NCI-H345 (cell line): ENCODE measurements around the gene ARHGAP15.

Experiments used
- DNase-seq: peaks from one replicate; lab custom pipeline; 2025; lab: John Stamatoyannopoulos, UW

Gene ARHGAP15

DNA sequence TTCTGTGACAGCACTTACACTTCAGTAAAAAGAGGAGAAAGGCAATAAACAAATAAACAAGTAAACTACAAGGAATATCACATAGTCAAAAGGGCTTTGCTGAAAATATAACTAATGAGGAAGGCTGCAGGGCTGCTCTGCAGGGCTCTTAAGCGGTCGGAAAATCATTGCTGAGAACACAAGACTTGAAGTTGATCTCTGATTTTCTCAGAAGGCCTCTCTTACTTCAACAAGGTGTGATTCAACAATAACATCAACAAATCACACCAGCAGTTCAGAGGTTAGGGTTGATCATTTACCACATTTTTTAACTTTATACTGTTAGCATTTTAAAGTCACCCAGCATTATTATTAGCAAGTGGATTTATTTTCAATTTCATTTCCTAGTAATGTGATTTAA is 215.6 kb downstream of the ARHGAP15 start:
- DNase-seq = no peak

GRCh38 chr2:143345887-143346787 is 216.9 kb downstream of the ARHGAP15 start:
- no peak for DNase-seq

DNA sequence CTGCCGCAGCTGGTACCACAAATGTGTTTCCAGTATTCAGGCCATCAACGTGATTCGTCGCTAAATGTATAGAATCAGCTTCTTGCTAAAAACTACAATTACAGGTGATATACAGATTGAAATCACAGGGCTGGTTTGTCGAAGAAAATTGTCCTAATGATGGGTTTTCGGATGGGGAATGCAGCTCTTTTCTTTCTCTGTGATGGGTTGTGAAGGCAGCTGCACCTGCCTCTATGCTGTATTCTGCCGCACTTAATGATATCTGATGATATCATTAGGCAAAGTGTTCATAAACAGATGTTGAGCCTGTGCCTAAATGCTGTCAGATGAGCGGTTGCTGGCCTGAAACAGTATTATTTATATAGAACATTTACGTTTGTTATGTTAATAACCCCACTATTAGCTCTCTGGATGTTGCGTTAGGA is 218.1 kb downstream of the ARHGAP15 start:
- DNase-seq = no peak

DNA sequence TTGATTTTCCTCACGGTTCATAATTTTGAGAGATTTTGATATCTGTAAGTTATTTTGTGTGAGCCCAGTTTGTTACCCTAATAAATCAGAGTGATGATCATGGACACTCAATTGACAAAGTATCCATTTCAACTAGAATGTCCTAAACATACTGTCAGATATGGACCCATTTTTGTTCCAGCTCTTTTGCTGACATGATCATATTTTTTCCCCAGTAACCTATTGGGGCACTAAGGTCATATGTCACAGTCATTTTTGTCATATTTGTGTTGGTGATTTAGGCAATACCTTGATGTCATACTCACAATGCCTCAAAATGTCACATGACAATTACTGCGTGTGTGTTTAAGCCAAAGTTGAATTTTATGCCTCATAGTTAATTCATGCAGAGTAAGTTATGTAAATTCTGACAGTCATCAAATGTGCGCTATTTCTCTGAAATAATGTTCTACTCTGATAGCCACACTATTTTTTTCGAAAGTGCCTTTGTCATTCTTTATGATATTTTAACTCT is 218.7 kb downstream of the ARHGAP15 start:
- no peak for DNase-seq

DNA sequence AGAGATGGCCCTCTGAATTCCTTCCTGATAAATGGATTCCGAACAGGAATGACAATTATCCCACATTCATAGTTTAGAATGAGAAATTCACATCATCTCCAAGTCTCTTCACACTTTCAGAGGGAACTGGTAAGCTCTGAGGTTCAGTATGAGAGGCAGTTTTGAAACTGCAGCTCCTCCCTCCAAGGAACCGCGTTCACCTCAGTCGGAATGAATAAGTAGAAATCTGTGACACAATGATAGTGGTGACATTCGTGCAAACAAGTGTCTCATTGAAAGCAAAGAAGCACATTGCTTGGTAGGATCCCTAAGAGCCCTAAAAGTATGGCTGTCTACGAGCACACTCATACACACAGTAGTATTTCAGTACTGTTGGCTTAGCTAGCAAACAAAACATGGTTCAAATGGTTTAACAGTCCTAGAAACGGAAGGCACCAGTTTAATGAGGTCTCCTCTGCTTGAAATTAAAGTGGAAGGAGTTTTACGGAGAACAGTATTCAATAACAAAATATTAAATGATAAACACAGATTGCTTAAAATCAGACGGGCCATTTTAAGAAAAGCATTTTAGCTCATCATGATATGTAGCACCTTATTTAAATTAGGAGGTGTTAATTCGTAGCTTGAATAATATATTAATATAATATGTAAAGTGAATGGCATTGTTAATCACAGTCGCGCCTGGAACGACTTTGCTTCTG is 225.0 kb downstream of the ARHGAP15 start:
- no peak for DNase-seq

DNA sequence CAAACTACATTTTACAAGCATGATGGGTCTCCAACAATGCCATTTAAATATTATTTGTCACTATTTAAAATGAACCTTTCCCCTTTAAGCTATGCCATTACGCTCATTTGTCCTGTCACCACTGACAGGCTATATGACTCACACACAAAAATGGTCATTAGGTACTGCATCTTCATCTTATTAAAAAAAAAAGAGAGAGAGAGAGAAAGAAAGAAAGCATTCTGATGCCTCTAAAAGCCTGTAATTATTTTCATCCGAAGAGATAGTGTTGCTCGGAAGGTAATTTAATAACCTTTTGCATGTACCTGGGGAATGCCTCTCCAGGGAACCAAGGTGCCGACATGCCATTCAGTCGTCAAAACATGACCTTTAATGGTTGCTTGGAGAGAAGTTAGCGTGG is 226.7 kb downstream of the ARHGAP15 start:
- DNase-seq = no peak

DNA sequence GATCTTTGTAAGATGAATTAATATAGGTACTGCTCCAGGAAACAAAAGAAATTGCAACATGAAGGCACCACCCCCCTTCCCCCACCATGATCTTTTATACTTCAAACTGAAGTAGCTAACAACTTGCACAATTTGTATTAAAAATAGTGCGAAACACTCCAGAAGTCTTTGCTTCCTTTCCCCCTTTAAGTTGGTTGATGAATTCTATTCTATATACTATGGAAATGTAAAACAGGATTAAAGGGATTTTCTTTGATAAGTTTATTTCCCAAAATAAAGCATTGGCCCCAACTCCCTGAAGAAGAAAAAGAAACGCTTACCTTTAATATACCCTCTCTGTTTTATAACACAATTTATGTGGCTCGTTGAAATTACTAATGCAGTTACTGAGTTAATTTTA is 227.1 kb downstream of the ARHGAP15 start:
- no peak for DNase-seq

- no peak for DNase-seq
Measured at GRCh38 chr2:143356736-143357446, 227.7 kb downstream of the ARHGAP15 start.

- no peak for DNase-seq
Measured at GRCh38 chr2:143357966-143358365, 228.7 kb downstream of the ARHGAP15 start.

DNA sequence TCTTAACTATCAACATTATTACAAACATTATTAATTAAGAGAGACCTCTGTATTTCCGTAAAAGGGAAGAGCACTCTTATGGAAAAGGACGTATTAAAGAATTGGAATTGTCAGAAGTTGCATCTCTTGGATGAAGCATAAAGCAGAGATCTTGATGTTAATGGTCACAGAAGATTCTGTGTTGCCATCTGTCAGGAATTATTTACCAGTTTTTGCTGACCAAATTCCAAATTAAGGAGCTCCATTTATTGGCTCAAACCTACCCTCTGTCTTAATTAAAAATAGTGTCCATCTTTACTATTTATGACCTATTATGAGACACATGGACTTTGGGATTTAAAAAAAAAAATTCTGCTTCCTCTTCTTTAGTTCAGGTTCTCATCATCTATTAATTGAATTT is 232.1 kb downstream of the ARHGAP15 start:
- DNase-seq = no peak

DNA sequence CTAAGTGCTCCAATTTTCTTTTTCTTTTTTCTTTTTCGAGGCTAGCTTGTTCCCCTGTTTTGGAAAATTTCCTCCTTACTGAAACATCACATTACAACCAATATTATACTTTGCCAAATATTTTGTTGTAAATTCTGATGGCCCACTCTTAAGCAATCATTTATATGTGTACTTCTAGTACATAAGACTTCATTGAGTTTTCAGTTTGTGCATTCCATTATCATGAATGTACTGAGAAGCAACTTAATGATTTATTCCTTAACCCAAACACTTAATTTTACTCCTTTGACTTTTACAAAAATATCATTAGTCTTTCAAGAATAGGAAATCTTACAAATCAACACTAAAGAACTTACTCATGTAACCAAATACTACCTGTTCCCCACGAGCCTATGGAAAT is 242.4 kb downstream of the ARHGAP15 start:
- DNase-seq = no peak

DNA sequence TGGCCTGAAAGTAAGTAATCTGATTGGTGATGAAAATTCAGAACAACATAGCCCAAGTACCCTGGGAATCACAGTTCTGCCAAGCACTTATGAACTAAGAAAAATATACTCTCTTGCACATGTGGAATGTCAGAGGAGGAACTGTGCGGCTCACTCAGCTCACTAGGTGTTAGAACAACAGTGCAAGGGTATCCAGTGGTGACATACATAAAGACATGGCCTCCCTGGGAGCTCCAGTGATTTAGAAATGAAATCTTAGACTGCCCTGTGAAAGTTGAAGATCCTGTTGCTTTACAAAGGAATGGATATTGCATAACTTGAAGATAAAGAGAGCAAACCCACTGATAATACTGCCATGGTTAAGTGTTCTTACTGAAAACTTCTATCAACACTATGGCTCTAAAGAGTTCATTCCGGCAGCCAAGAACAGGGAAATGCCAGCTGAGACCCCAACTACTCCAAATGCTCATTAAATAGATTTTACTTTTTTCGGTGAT is 246.2 kb downstream of the ARHGAP15 start:
- no peak for DNase-seq

DNA sequence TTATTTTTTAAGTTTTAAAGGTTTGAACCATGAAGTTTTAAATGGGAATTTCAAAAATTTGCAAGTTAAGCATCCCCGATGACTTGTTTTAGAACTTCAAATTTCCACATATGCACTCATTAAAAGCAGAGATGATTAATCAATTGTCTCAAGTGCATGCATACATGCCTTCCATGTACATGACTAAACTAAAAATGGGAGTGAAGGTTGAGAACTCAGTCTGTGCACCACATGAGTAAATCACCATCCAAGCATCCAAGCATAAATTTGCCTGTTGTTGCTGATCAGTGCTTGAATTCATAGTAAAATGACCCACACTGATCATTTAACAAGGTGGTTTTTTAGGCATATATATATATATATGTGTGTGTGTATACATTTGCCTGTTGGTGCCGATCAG is 249.8 kb downstream of the ARHGAP15 start:
- DNase-seq = no peak

GRCh38 chr2:143379955-143380354 is 250.7 kb downstream of the ARHGAP15 start:
- no peak for DNase-seq

DNA sequence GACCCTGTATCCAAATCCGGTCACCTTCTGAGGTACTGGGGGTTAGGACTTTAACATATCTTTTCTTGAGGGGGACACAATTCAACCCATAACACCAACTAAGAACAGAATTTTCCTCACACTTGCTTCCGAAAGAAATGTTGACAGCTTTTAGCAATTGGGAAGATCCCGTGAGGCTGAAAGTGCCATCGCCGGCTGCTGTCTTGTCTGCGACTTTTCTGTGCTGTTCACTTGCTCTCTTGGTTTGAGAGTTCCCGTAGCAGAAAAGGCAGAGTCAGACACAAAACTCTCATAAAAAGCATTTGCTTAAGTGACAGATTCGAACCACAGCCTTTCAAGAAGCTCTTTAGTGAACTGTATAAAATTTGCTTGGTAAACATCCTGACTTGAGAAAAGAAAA is 253.4 kb downstream of the ARHGAP15 start:
- no peak for DNase-seq

- no peak for DNase-seq
Measured at GRCh38 chr2:143383016-143383415, 253.8 kb downstream of the ARHGAP15 start.

DNA sequence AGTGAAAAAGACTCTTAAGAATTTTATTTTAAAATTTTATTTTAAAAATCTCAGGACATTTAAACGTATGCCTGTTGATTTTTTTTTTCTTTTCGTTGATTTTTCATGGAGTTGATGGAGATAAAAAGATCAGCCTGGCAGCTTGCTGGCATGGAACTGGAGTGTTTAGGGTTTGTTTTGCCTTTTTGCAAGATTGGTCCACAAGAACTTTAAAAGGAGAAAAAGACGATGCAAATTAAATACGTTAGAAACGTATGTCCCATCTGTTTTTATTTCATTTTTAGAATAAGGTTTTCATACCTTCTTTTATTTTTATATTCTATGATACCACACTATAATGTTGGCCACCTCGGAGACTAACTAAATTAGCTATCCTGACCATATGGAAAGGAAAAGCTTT is 254.9 kb downstream of the ARHGAP15 start:
- DNase-seq = no peak

- peak; percentile 14 for DNase-seq
Measured at GRCh38 chr2:143390171-143390570, 261.0 kb downstream of the ARHGAP15 start.

GRCh38 chr2:143392358-143392757 is 263.1 kb downstream of the ARHGAP15 start:
- no peak for DNase-seq

- DNase-seq = no peak
Measured at GRCh38 chr2:143394062-143394461, 264.8 kb downstream of the ARHGAP15 start.

GRCh38 chr2:143397884-143398614 is 268.8 kb downstream of the ARHGAP15 start:
- peak; percentile 17 for DNase-seq

DNA sequence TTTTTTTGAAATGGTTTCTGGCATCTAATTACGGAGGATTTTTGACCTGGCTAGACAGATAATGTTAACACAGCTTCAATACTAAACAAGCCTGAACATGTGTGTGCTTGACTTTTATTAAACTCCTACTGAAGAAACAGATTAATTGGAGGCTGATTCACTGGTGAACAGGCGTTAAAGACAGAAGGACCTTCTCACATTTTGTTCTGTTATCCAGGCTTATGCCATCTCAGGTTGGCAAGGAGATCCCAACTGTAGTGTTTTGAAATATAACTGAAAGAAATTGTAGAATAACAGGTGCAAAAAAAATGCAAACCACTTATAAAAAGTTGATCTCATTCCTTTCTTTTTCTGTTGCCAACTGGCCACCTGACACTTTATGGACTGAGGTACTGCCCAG is 269.6 kb downstream of the ARHGAP15 start:
- peak; percentile 23 for DNase-seq
